Common myeloid progenitor, CD34-positive (primary cell): ENCODE measurements around the gene ZG16.

Experiments
- CTCF ChIA-PET: fragments of 350-600 bp; sonication (Branson Sonifier 250); formaldehyde crosslinking; loops from one replicate; lab custom pipeline; 2021; ENCODE audit warnings: antibody characterized with exemption; lab: Charles Lee
- POLR2A ChIA-PET: fragments of 350-600 bp; sonication (Branson Sonifier 250); formaldehyde crosslinking; loops from one replicate; lab custom pipeline; 2021; ENCODE audit warnings: antibody characterized with exemption; lab: Charles Lee
- DNase-seq, 3 donors: peaks; one replicate each; pipeline versions ENCODE4 v3.0.0 to v3.0.0-alpha.2; 2013
- H3K27ac ChIP-seq, 2 experiments: 1 replicate in 1 of 2; 2 replicates in 1 of 2; pipeline ENCODE4 v1.7.0; 2013; ENCODE audit warnings: inconsistent platforms in 2 of 2, low read length in 2 of 2, mild to moderate bottlenecking in 2 of 2, low read depth in 1 of 2, moderate library complexity in 1 of 2; ENCODE audit not compliant: severe bottlenecking in 2 of 2, insufficient read depth in 1 of 2, poor library complexity in 1 of 2
- H3K27me3 ChIP-seq, 5 experiments: replicated peaks in 2 of 5; 1 replicate in 3 of 5; 2 replicates in 2 of 5; pipeline versions ENCODE4 v1.6.1 to v1.7.0; 2013; ENCODE audit warnings: low read length in 4 of 5, mild to moderate bottlenecking in 2 of 5, moderate library complexity in 2 of 5, inconsistent platforms in 1 of 5; ENCODE audit not compliant: insufficient read depth in 5 of 5, control insufficient read depth in 4 of 5
- H3K36me3 ChIP-seq, 4 experiments: 1 replicate in 2 of 4; 2 replicates in 2 of 4; pipeline versions ENCODE4 v1.6.1 to v1.7.0; 2013; ENCODE audit warnings: low read length in 3 of 4, control low read depth in 1 of 4, mild to moderate bottlenecking in 1 of 4; ENCODE audit not compliant: control insufficient read depth in 4 of 4, insufficient read depth in 4 of 4
- H3K4me1 ChIP-seq, 4 experiments: 1 replicate in 3 of 4; 2 replicates in 1 of 4; pipeline versions ENCODE4 v1.6.1 to v1.7.1; 2013; ENCODE audit warnings: low read length in 3 of 4, mild to moderate bottlenecking in 3 of 4, control low read depth in 1 of 4, inconsistent platforms in 1 of 4, moderate library complexity in 1 of 4; ENCODE audit not compliant: control insufficient read depth in 4 of 4, insufficient read depth in 4 of 4; ENCODE audit errors: control extremely low read depth in 1 of 4
- H3K4me3 ChIP-seq, 7 experiments: 1 replicate in 4 of 7; 2 replicates in 3 of 7; pipeline versions ENCODE4 v1.5.1 to v1.7.0; 2013; ENCODE audit warnings: mild to moderate bottlenecking in 7 of 7, low read length in 6 of 7, moderate library complexity in 6 of 7, inconsistent platforms in 2 of 7, low read depth in 2 of 7, control low read depth in 1 of 7; ENCODE audit not compliant: insufficient read depth in 4 of 7, control insufficient read depth in 1 of 7; ENCODE audit errors: extremely low read depth in 1 of 7
- H3K9me3 ChIP-seq, 5 experiments: 1 replicate in 4 of 5; 2 replicates in 1 of 5; pipeline versions ENCODE4 v1.6.1 to v1.7.1; 2013; ENCODE audit warnings: low read length in 4 of 5, mild to moderate bottlenecking in 2 of 5, inconsistent platforms in 1 of 5, low read depth in 1 of 5, moderate library complexity in 1 of 5; ENCODE audit not compliant: control insufficient read depth in 4 of 5, insufficient read depth in 2 of 5; ENCODE audit errors: control extremely low read depth in 1 of 5
- WGBS: methylation state at CpG from one replicate; pipeline ENCODE4 v1.1.5; 2013; ENCODE audit not compliant: insufficient coverage; 5-methylcytosine and 5-hydroxymethylcytosine counted together

The ZG16 gene

GRCh38 chr16:29804455-29805231 lies 26.6 kb downstream of the ZG16 start:
- Histone ChIP-seq H3K27me3 (no peaks in the 10 kb centered on the region), H3K36me3 (peaks cover 10 to 58% (median 38%) of the 10 kb centered on the region in 4 experiments), H3K4me1 (peaks cover 8 to 43% (median 34%) of the 10 kb centered on the region in 4 experiments), H3K9me3 (no peaks in the 10 kb centered on the region), H3K4me3 (peak overlapping the region; percentile 62 to 94 (median 79)), H3K27ac (peak overlapping the region; percentile 83 to 94)
- CTCF ChIA-PET = interaction anchor here (0.9 to 4.6 kb wide), 7 partner anchors 10 to 200 kb away, joined by 3 to 28 read pairs (median 4); partner anchors contain the start of gene KIF22
- POLR2A ChIA-PET = interaction anchor here (0.7 to 1.7 kb wide), 3 partner anchors 10 to 61 kb away, joined by 3 to 6 read pairs (median 6); partner anchors contain the start of gene KIF22
- no peak for DNase-seq
- WGBS = 12% methylated on average over 22 of the region's 26 CpGs

- H3K4me1 ChIP-seq = peaks cover 8 to 51% (median 42%) of the 10 kb centered on the region in 4 experiments
- CTCF ChIA-PET = interaction anchor here (0.9 to 4.6 kb wide), 4 partner anchors 11 to 69 kb away, joined by 3 to 28 read pairs (median 12); partner anchors contain the start of gene KIF22
- POLR2A ChIA-PET = interaction anchor here (1.2 to 3.0 kb wide), 3 partner anchors 11 to 15 kb away, joined by 6 to 12 read pairs (median 6); partner anchors contain the start of genes KIF22 and PAGR1
Observed at GRCh38 chr16:29805232-29806098, 27.4 kb downstream of the ZG16 start.

GRCh38 chr16:29806099-29806579 lies 28.1 kb downstream of the ZG16 start, which contains the start of gene MAZ:
TSS of gene MAZ (plus strand) at chr16:29806529. CDS start at chr16:29806702, 173 bp downstream.
- Histone ChIP-seq H3K4me3 (peak within 1 kb of the TSS; percentile 53 to 94 (median 79)), H3K9me3 (no peaks in the 10 kb centered on the region), H3K27me3 (no peaks in the 10 kb centered on the region), H3K36me3 (peaks cover 7 to 62% (median 34%) of the 10 kb centered on the region in 4 experiments), H3K27ac (peak within 1 kb of the TSS; percentile 83 to 94), H3K4me1 (peaks cover 8 to 58% (median 48%) of the 10 kb centered on the region in 4 experiments)
- 0% methylated on average over 11 of the region's 67 CpGs for WGBS
- DNase-seq = no peak
- POLR2A ChIA-PET = interaction anchor here (2.0 to 3.0 kb wide), 2 partner anchors 10 to 16 kb away, joined by 9 to 12 read pairs; partner anchors contain the start of genes KIF22 and PAGR1
- CTCF ChIA-PET = interaction anchor here (1.0 to 2.0 kb wide), 2 partner anchors 10 kb away, joined by 3 to 4 read pairs; partner anchors contain the start of gene PAGR1

More at GRCh38 chr16:29805232-29806098, 27.4 kb downstream of the ZG16 start:
- 0% methylated on average over 67 of the region's 103 CpGs for WGBS
- no peaks in the 10 kb centered on the region for H3K27me3 ChIP-seq
- peaks cover 10 to 62% (median 38%) of the 10 kb centered on the region in 4 experiments for H3K36me3 ChIP-seq
- peak overlapping the region; percentile 83 to 94 for H3K27ac ChIP-seq
- no peaks in the 10 kb centered on the region for H3K9me3 ChIP-seq
- peak; percentile 98 to 100 (median 99) for DNase-seq
- H3K4me3 ChIP-seq = peak overlapping the region; percentile 62 to 94 (median 79)

- H3K27ac ChIP-seq = peak overlapping the region in 1 of 2 experiments; percentile 78
- H3K9me3 ChIP-seq = no peaks in the 10 kb centered on the region
- ChIA-PET POLR2A (interaction anchor here (0.5 to 3.0 kb wide), 4 partner anchors 9 to 606 kb away, joined by 3 to 12 read pairs (median 6); partner anchors contain the start of genes KIF22 and PAGR1), CTCF (interaction anchor here (0.6 to 2.6 kb wide), 18 partner anchors 9 to 249 kb away, joined by 3 to 17 read pairs (median 4); partner anchors contain the start of genes C16orf92, KIF22, MVP and PAGR1)
- H3K27me3 ChIP-seq = peaks cover 0 to 4% (median 0%) of the 10 kb centered on the region in 5 experiments
- peaks cover 2 to 55% (median 28%) of the 10 kb centered on the region in 4 experiments for H3K36me3 ChIP-seq
- DNase-seq = peak in 2 of 3 donors; percentile 69 to 79
- under 1% methylated on average over 97 of the region's 99 CpGs for WGBS
- H3K4me1 ChIP-seq = peaks cover 8 to 65% (median 55%) of the 10 kb centered on the region in 4 experiments
- H3K4me3 ChIP-seq = peak overlapping the region; percentile 53 to 94 (median 73)
Observed at GRCh38 chr16:29806641-29807425, 28.8 kb downstream of the ZG16 start.

- peak; percentile 92 to 96 (median 93) for DNase-seq
- H3K9me3 ChIP-seq = no peaks in the 10 kb centered on the region
- peaks cover 0 to 10% (median 4%) of the 10 kb centered on the region in 5 experiments for H3K27me3 ChIP-seq
- WGBS = under 1% methylated on average over 51 of the region's 69 CpGs
- peak overlapping the region; percentile 4 to 94 (median 73) for H3K4me3 ChIP-seq
- peaks cover 8 to 71% (median 61%) of the 10 kb centered on the region in 4 experiments for H3K4me1 ChIP-seq
- peak overlapping the region; percentile 15 to 78 for H3K27ac ChIP-seq
- POLR2A ChIA-PET = interaction anchor here (0.6 to 3.0 kb wide), 6 partner anchors 8 to 87 kb away, joined by 3 to 12 read pairs (median 3); partner anchors contain the start of genes KIF22, MVP and PAGR1
- H3K36me3 ChIP-seq = peaks cover 2 to 50% (median 23%) of the 10 kb centered on the region in 4 experiments
- CTCF ChIA-PET = interaction anchor here (0.6 to 2.6 kb wide), 18 partner anchors 10 to 248 kb away, joined by 3 to 17 read pairs (median 4); partner anchors contain the start of genes C16orf92, KIF22 and MVP
Observed at GRCh38 chr16:29807426-29808218, 29.6 kb downstream of the ZG16 start.
